ENCODE measurements around the gene CBARP. TPM values are rescaled to one million over a fixed set of nuclear protein-coding genes. Genes with fewer than 3 reads are reported as not detected.

The CBARP gene
- total and polyA plus RNA-seq, 9 of the 15 experiments (the other 6 are each of a cell fraction or from before 2014, with no cell fraction given), result 0.03 to 8.9 (median 1.2) TPM; not detected in 1

- TF ChIP-seq, protein P1, sequence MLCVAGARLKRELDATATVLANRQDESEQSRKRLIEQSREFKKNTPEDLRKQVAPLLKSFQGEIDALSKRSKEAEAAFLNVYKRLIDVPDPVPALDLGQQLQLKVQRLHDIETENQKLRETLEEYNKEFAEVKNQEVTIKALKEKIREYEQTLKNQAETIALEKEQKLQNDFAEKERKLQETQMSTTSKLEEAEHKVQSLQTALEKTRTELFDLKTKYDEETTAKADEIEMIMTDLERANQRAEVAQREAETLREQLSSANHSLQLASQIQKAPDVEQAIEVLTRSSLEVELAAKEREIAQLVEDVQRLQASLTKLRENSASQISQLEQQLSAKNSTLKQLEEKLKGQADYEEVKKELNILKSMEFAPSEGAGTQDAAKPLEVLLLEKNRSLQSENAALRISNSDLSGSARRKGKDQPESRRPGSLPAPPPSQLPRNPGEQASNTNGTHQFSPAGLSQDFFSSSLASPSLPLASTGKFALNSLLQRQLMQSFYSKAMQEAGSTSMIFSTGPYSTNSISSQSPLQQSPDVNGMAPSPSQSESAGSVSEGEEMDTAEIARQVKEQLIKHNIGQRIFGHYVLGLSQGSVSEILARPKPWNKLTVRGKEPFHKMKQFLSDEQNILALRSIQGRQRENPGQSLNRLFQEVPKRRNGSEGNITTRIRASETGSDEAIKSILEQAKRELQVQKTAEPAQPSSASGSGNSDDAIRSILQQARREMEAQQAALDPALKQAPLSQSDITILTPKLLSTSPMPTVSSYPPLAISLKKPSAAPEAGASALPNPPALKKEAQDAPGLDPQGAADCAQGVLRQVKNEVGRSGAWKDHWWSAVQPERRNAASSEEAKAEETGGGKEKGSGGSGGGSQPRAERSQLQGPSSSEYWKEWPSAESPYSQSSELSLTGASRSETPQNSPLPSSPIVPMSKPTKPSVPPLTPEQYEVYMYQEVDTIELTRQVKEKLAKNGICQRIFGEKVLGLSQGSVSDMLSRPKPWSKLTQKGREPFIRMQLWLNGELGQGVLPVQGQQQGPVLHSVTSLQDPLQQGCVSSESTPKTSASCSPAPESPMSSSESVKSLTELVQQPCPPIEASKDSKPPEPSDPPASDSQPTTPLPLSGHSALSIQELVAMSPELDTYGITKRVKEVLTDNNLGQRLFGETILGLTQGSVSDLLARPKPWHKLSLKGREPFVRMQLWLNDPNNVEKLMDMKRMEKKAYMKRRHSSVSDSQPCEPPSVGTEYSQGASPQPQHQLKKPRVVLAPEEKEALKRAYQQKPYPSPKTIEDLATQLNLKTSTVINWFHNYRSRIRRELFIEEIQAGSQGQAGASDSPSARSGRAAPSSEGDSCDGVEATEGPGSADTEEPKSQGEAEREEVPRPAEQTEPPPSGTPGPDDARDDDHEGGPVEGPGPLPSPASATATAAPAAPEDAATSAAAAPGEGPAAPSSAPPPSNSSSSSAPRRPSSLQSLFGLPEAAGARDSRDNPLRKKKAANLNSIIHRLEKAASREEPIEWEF (CRISPR knock-in tag; IDR thresholded peaks at IDR 0.05), result no peak
- TF ChIP-seq RBM22 (IDR thresholded peaks at IDR 0.05; ENCODE audit: low read depth, low read length, poor library complexity, severe bottlenecking), result peak; percentile 65
- TF ChIP-seq THRB (CRISPR knock-in tag; conservative IDR thresholded peaks at IDR 0.05), result 0 out of 2 replicates have a peak, but pooled peaks have one; percentile 31
- peak; percentile 62 for TF ChIP-seq RBFOX2 (IDR thresholded peaks at IDR 0.05; ENCODE audit: low read depth, low read length)
- TF ChIP-seq, protein P2, sequence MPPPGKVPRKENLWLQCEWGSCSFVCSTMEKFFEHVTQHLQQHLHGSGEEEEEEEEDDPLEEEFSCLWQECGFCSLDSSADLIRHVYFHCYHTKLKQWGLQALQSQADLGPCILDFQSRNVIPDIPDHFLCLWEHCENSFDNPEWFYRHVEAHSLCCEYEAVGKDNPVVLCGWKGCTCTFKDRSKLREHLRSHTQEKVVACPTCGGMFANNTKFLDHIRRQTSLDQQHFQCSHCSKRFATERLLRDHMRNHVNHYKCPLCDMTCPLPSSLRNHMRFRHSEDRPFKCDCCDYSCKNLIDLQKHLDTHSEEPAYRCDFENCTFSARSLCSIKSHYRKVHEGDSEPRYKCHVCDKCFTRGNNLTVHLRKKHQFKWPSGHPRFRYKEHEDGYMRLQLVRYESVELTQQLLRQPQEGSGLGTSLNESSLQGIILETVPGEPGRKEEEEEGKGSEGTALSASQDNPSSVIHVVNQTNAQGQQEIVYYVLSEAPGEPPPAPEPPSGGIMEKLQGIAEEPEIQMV (tag; conservative IDR thresholded peaks at IDR 0.05; ENCODE audit: low read depth), result no peak
- no peak for TF ChIP-seq TCF7 (IDR thresholded peaks at IDR 0.05; ENCODE audit: borderline replicate concordance)
- TF ChIP-seq ZNF121 (CRISPR knock-in tag; conservative IDR thresholded peaks at IDR 0.05), result no peak
- TF ChIP-seq SIN3A (IDR thresholded peaks at IDR 0.05; ENCODE audit: borderline replicate concordance in 2 of 2, control insufficient read depth in 1 of 2, low read depth in 2 of 2, low read length in 2 of 2), result peak in 1 of 2 experiments; percentile 30; a peak in 1 of 4 replicates
These were observed 20.3 kb upstream of the CBARP start (continued) for GRCh38 chr19:1258163-1258492.

Data from K562 (cell line).